ENCODE data around the gene OLFML2A. TPM values are rescaled to one million over a fixed set of nuclear protein-coding genes. Genes with fewer than 3 reads are reported as not detected.

OLFML2A gene
- total and polyA plus RNA-seq, 2 donors (not counting 1 experiment from before 2014, with no cell fraction given), result 0.76 to 0.88 TPM

- ChIA-PET POLR2A (interaction anchor here (0.5 to 1.9 kb wide), 5 partner anchors 8 to 310 kb away, joined by 3 to 5 read pairs (median 3); partner anchors contain the start of genes ARPC5L and RPL35), CTCF (interaction anchor here (0.6 to 9.8 kb wide), 23 partner anchors 10 to 1951 kb away, joined by 3 to 345 read pairs (median 5); partner anchors contain the start of genes ARPC5L, NR6A1, OLFML2A and RPL35)
- Histone ChIP-seq H3K9me3 (ENCODE audit: control extremely low read depth in 1 of 3, control insufficient read depth in 2 of 3, insufficient read depth in 1 of 3, low read length in 2 of 3) (no peaks in the 10 kb centered on the region), H3K36me3 (replicated peaks in 1 of 2; ENCODE audit: control extremely low read depth in 1 of 2, control insufficient read depth in 1 of 2, extremely low read depth in 1 of 2, insufficient read depth in 2 of 2, low read length in 1 of 2) (peaks cover 0 to 19% of the 10 kb centered on the region in 2 experiments), H3K27ac (ENCODE audit: low read length in 2 of 2) (peak overlapping the region in 1 of 2 donors; percentile 74), H3K27me3 (replicated peaks in 1 of 4; ENCODE audit: control extremely low read depth in 1 of 4, control insufficient read depth in 3 of 4, insufficient read depth in 4 of 4, low read length in 3 of 4) (no peaks in the 10 kb centered on the region), H3K9ac (ENCODE audit: low read length) (peak overlapping the region; percentile 58), H3K4me2 (replicated peaks; ENCODE audit: low read depth, low read length, poor library complexity, severe bottlenecking) (peak overlapping the region; percentile 85), H3K79me2 (ENCODE audit: control insufficient read depth, insufficient read depth, low read length) (no peaks in the 10 kb centered on the region), H3K4me1 (ENCODE audit: control insufficient read depth in 2 of 2, insufficient read depth in 2 of 2, low read length in 2 of 2) (peaks cover 7 to 9% of the 10 kb centered on the region in 2 donors), H3K4me3 (ENCODE audit: control extremely low read depth in 1 of 5, extremely low read depth in 1 of 5, insufficient read depth in 1 of 5, low read depth in 2 of 5, low read length in 4 of 5) (peak overlapping the region in 3 of 5 experiments; percentile 33 to 55 (median 43)), H4K20me1 (ENCODE audit: control insufficient read depth, insufficient read depth, low read length, poor library complexity, severe bottlenecking) (peaks cover 11% of the 10 kb centered on the region), H2AFZ (ENCODE audit: insufficient read depth, low read depth, low read length, poor library complexity, severe bottlenecking) (peak overlapping the region; percentile 78)
- no peaks in the 10 kb centered on the region for H3K9me3 Mint-ChIP-seq (ENCODE audit: insufficient read depth)
- H3K27me3 Mint-ChIP-seq, result no peaks in the 10 kb centered on the region
- intact Hi-C loops (cut with micrococcal nuclease), result loop anchor here (1.0 to 5.0 kb wide), 6 partner anchors 8 to 519 kb away; partner anchors contain the start of gene RPL35
- DNase-seq (no peak), ATAC-seq (ENCODE audit: low read depth) (no peak)
- peaks cover 8% of the 10 kb centered on the region for H3K4me1 Mint-ChIP-seq
- TF ChIP-seq CTCF (IDR thresholded peaks at IDR 0.05), result no peak
- no peak for TF ChIP-seq EZH2 (IDR thresholded peaks at IDR 0.05; ENCODE audit: borderline replicate concordance, insufficient read depth, low read depth, low read length, poor library complexity, severe bottlenecking)
- 64% methylated on average over 11 of the region's 11 CpGs for WGBS (ENCODE audit: insufficient coverage)
- H3K4me3 Mint-ChIP-seq, result peak overlapping the region; percentile 88
- peak overlapping the region; percentile 15 for H3K27ac Mint-ChIP-seq
These were observed 76.7 kb downstream of the OLFML2A start for GRCh38 chr9:124853605-124854143.

DNA sequence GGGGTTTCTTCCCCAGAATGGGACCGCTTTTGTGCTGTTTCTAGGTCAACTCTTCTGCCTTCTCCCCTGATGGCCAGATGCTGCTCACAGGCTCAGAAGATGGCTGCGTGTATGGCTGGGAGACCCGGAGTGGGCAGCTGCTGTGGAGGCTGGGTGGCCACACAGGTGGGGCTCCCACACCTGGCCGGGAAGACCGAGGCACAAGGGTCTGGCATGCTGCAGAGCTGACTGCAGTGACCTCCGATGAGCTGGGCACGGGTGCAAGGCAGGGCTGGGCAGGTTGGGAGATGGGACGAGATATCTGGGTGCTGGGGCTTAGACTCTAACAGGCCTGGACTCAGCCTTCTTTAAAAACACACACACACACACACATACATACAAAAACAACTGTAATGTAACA, 77.2 kb downstream of the OLFML2A start:
- Histone ChIP-seq H2AFZ (ENCODE audit: insufficient read depth, low read depth, low read length, poor library complexity, severe bottlenecking) (peak overlapping the region; percentile 78), H3K79me2 (ENCODE audit: control insufficient read depth, insufficient read depth, low read length) (no peaks in the 10 kb centered on the region), H3K4me2 (replicated peaks; ENCODE audit: low read depth, low read length, poor library complexity, severe bottlenecking) (no peak overlapping the region), H3K36me3 (replicated peaks in 1 of 2; ENCODE audit: control extremely low read depth in 1 of 2, control insufficient read depth in 1 of 2, extremely low read depth in 1 of 2, insufficient read depth in 2 of 2, low read length in 1 of 2) (peaks cover 0 to 24% of the 10 kb centered on the region in 2 experiments), H3K4me1 (ENCODE audit: control insufficient read depth in 2 of 2, insufficient read depth in 2 of 2, low read length in 2 of 2) (peaks cover 7 to 9% of the 10 kb centered on the region in 2 donors), H3K27ac (ENCODE audit: low read length in 2 of 2) (peak overlapping the region in 1 of 2 donors; percentile 74), H3K9ac (ENCODE audit: low read length) (no peak overlapping the region), H3K27me3 (replicated peaks in 1 of 4; ENCODE audit: control extremely low read depth in 1 of 4, control insufficient read depth in 3 of 4, insufficient read depth in 4 of 4, low read length in 3 of 4) (no peaks in the 10 kb centered on the region), H3K4me3 (ENCODE audit: control extremely low read depth in 1 of 5, extremely low read depth in 1 of 5, insufficient read depth in 1 of 5, low read depth in 2 of 5, low read length in 4 of 5) (no peak overlapping the region), H4K20me1 (ENCODE audit: control insufficient read depth, insufficient read depth, low read length, poor library complexity, severe bottlenecking) (peaks cover 16% of the 10 kb centered on the region), H3K9me3 (ENCODE audit: control extremely low read depth in 1 of 3, control insufficient read depth in 2 of 3, insufficient read depth in 1 of 3, low read length in 2 of 3) (no peaks in the 10 kb centered on the region)
- Mint-ChIP-seq H3K27ac (peak overlapping the region; percentile 53), H3K4me1 (peaks cover 8% of the 10 kb centered on the region), H3K9me3 (ENCODE audit: insufficient read depth) (no peaks in the 10 kb centered on the region), H3K27me3 (no peaks in the 10 kb centered on the region), H3K4me3 (peak overlapping the region; percentile 45)
- TF ChIP-seq EZH2 (IDR thresholded peaks at IDR 0.05; ENCODE audit: borderline replicate concordance, insufficient read depth, low read depth, low read length, poor library complexity, severe bottlenecking), result no peak
- TF ChIP-seq CTCF (IDR thresholded peaks at IDR 0.05), result no peak
- no peak for ATAC-seq (ENCODE audit: low read depth)
- ChIA-PET POLR2A (interaction anchor here (1.3 to 1.9 kb wide), 4 partner anchors 7 to 82 kb away, joined by 3 to 5 read pairs (median 3); partner anchors contain the start of genes ARPC5L and RPL35), CTCF (interaction anchor here (1.0 to 9.8 kb wide), 11 partner anchors 9 to 111 kb away, joined by 4 to 345 read pairs (median 8); partner anchors contain the start of genes ARPC5L, NR6A1, OLFML2A and RPL35)
- intact Hi-C loops (cut with micrococcal nuclease), result loop anchor here (5.0 kb wide), 2 partner anchors 38 to 518 kb away; no protein-coding TSS in a partner anchor
- peak; percentile 26 for DNase-seq
- WGBS (ENCODE audit: insufficient coverage), result 93% methylated on average over 5 of the region's 8 CpGs

Data from B cell (primary cell).